Measurements from ENCODE around the gene CABP5. TPM values are rescaled to one million over a fixed set of nuclear protein-coding genes. Genes with fewer than 3 reads are reported as not detected.

The CABP5 gene
- total RNA-seq, 1 experiment from 2014 or later, result not detected

GRCh38 chr19:48060381-48060780, 16.5 kb upstream of the CABP5 start (continued):
- TF ChIP-seq AR (CRISPR knock-in tag; IDR thresholded peaks at IDR 0.05), result no peak
- TF ChIP-seq OVOL2 (CRISPR knock-in tag; IDR thresholded peaks at IDR 0.05; ENCODE audit: borderline replicate concordance), result no peak
- TF ChIP-seq ZNF138 (CRISPR knock-in tag; conservative IDR thresholded peaks at IDR 0.05), result no peak
- TF ChIP-seq PRDM15 (CRISPR knock-in tag; IDR thresholded peaks at IDR 0.05), result no peak
- TF ChIP-seq TP53 (CRISPR knock-in tag; IDR thresholded peaks at IDR 0.05), result no peak
- TF ChIP-seq NFE2L1 (CRISPR knock-in tag; IDR thresholded peaks at IDR 0.05), result no peak
- no peak for TF ChIP-seq USF2 (CRISPR knock-in tag; IDR thresholded peaks at IDR 0.05)
- no peak for TF ChIP-seq ZNF219 (CRISPR knock-in tag; IDR thresholded peaks at IDR 0.05; ENCODE audit: borderline replicate concordance)
- TF ChIP-seq ERG (CRISPR knock-in tag; IDR thresholded peaks at IDR 0.05), result no peak
- no peak for TF ChIP-seq ZNF423 (CRISPR knock-in tag; IDR thresholded peaks at IDR 0.05)
- no peak for TF ChIP-seq SMAD4 (CRISPR knock-in tag; IDR thresholded peaks at IDR 0.05)
- no peak for TF ChIP-seq ZNF512 (CRISPR knock-in tag; IDR thresholded peaks at IDR 0.05; ENCODE audit: borderline replicate concordance)
- TF ChIP-seq ZNF416 (CRISPR knock-in tag; IDR thresholded peaks at IDR 0.05), result no peak
- TF ChIP-seq SMAD3 (CRISPR knock-in tag; IDR thresholded peaks at IDR 0.05; ENCODE audit: borderline replicate concordance), result no peak
- TF ChIP-seq IRF2 (CRISPR knock-in tag; IDR thresholded peaks at IDR 0.05; ENCODE audit: borderline replicate concordance, low read depth), result no peak
- no peak for TF ChIP-seq NFYB (CRISPR knock-in tag; conservative IDR thresholded peaks at IDR 0.05; ENCODE audit: low read depth)
- no peak for TF ChIP-seq ATF2 (CRISPR knock-in tag; IDR thresholded peaks at IDR 0.05; ENCODE audit: borderline replicate concordance, low read depth)

Data from WTC11 (cell line).